ENCODE results near the gene RGL4.

Gene RGL4

GRCh38 chr22:23718371-23719165, 27.8 kb downstream of the RGL4 start:
- Histone ChIP-seq H2AK5ac (ENCODE audit: low read length, severe bottlenecking) (no peak overlapping the region), H3K4me3 (ENCODE audit: insufficient read depth in 1 of 2, low read depth in 1 of 2, low read length in 2 of 2) (no peak overlapping the region), H3K23ac (ENCODE audit: low read length in 2 of 2) (no peak overlapping the region), H3K4ac (ENCODE audit: low read depth in 1 of 2, low read length in 2 of 2) (no peak overlapping the region), H3K4me1 (ENCODE audit: control insufficient read depth, insufficient read depth, low read depth, low read length) (peaks cover 13% of the 10 kb centered on the region), H3K27me3 (ENCODE audit: control insufficient read depth in 1 of 2, insufficient read depth in 1 of 2, low read length in 2 of 2) (no peaks in the 10 kb centered on the region), H3K36me3 (ENCODE audit: control insufficient read depth in 1 of 2, insufficient read depth in 2 of 2, low read depth in 1 of 2, low read length in 2 of 2) (peaks cover 11 to 17% of the 10 kb centered on the region in 2 experiments), H2BK5ac (ENCODE audit: low read depth, low read length, poor library complexity, severe bottlenecking) (no peak overlapping the region), H3K79me1 (replicated peaks; ENCODE audit: low read length, poor library complexity, severe bottlenecking) (peaks cover 15% of the 10 kb centered on the region), H2BK12ac (ENCODE audit: low read length in 2 of 2) (no peak overlapping the region), H2BK15ac (ENCODE audit: low read depth, poor library complexity, severe bottlenecking) (no peak overlapping the region), H2BK120ac (ENCODE audit: low read depth, low read length) (no peak overlapping the region), H3K18ac (ENCODE audit: low read depth in 1 of 2, low read length in 2 of 2) (no peak overlapping the region), H4K91ac (ENCODE audit: low read length) (no peak overlapping the region), H3K14ac (ENCODE audit: low read length in 2 of 2) (no peak overlapping the region), H3K9me3 (ENCODE audit: control insufficient read depth, low read length) (no peaks in the 10 kb centered on the region), H4K8ac (ENCODE audit: low read length) (no peak overlapping the region), H3K27ac (ENCODE audit: low read length, poor library complexity, severe bottlenecking) (no peak overlapping the region), H3K4me2 (ENCODE audit: low read length, poor library complexity, severe bottlenecking) (no peak overlapping the region), H2AFZ (ENCODE audit: low read depth, low read length) (no peak overlapping the region), H3K9ac (ENCODE audit: low read length) (no peak overlapping the region)
- 95% methylated on average over 14 of the region's 17 CpGs for WGBS
- DNase-seq = no peak

GRCh38 chr22:23720855-23721254, 30.0 kb downstream of the RGL4 start:
- Histone ChIP-seq H3K4me3 (ENCODE audit: insufficient read depth in 1 of 2, low read depth in 1 of 2, low read length in 2 of 2) (no peak overlapping the region), H3K18ac (ENCODE audit: low read depth in 1 of 2, low read length in 2 of 2) (no peak overlapping the region), H3K4ac (ENCODE audit: low read depth in 1 of 2, low read length in 2 of 2) (no peak overlapping the region), H2AFZ (ENCODE audit: low read depth, low read length) (no peak overlapping the region), H2BK5ac (ENCODE audit: low read depth, low read length, poor library complexity, severe bottlenecking) (no peak overlapping the region), H3K79me1 (replicated peaks; ENCODE audit: low read length, poor library complexity, severe bottlenecking) (peaks cover 6% of the 10 kb centered on the region), H3K9me3 (ENCODE audit: control insufficient read depth, low read length) (no peaks in the 10 kb centered on the region), H4K8ac (ENCODE audit: low read length) (no peak overlapping the region), H3K27ac (ENCODE audit: low read length, poor library complexity, severe bottlenecking) (no peak overlapping the region), H3K27me3 (ENCODE audit: control insufficient read depth in 1 of 2, insufficient read depth in 1 of 2, low read length in 2 of 2) (no peaks in the 10 kb centered on the region), H3K36me3 (ENCODE audit: control insufficient read depth in 1 of 2, insufficient read depth in 2 of 2, low read depth in 1 of 2, low read length in 2 of 2) (no peaks in the 10 kb centered on the region), H3K9ac (ENCODE audit: low read length) (no peak overlapping the region), H3K23ac (ENCODE audit: low read length in 2 of 2) (no peak overlapping the region), H2BK120ac (ENCODE audit: low read depth, low read length) (no peak overlapping the region), H2AK5ac (ENCODE audit: low read length, severe bottlenecking) (no peak overlapping the region), H3K4me1 (ENCODE audit: control insufficient read depth, insufficient read depth, low read depth, low read length) (peaks cover 8% of the 10 kb centered on the region), H2BK15ac (ENCODE audit: low read depth, poor library complexity, severe bottlenecking) (no peak overlapping the region), H4K91ac (ENCODE audit: low read length) (no peak overlapping the region), H2BK12ac (ENCODE audit: low read length in 2 of 2) (no peak overlapping the region), H3K4me2 (ENCODE audit: low read length, poor library complexity, severe bottlenecking) (no peak overlapping the region), H3K14ac (ENCODE audit: low read length in 2 of 2) (no peak overlapping the region)
- DNase-seq = no peak
- WGBS = 80% methylated on average over 6 of the region's 6 CpGs

DNA sequence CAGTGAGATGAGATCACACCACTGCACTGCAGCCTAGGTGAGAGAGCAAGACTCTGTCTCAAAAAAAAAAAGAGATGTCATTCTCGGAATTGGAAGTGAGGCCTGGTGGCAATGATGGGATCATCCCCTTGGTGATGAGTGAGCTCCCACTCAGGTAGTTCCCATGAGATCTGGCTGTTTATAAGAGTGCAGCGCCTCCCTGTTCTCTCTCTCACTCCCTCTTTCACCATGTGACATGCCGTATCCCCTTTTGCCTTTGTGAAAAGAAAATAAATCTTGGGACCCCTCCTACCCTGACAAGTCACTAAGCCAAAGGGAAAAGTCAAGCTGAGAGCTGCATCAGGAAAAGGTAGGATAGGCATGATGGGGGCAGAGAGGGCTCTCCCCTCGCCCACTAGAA, 31.3 kb downstream of the RGL4 start:
- H2BK120ac ChIP-seq (ENCODE audit: low read depth, low read length) = no peak overlapping the region
- no peak overlapping the region for H2BK5ac ChIP-seq (ENCODE audit: low read depth, low read length, poor library complexity, severe bottlenecking)
- no peak overlapping the region for H2AK5ac ChIP-seq (ENCODE audit: low read length, severe bottlenecking)
- peaks cover 0 to 3% of the 10 kb centered on the region in 2 experiments for H3K27me3 ChIP-seq (ENCODE audit: control insufficient read depth in 1 of 2, insufficient read depth in 1 of 2, low read length in 2 of 2)
- H3K18ac ChIP-seq (ENCODE audit: low read depth in 1 of 2, low read length in 2 of 2) = no peak overlapping the region
- no peaks in the 10 kb centered on the region for H3K79me1 ChIP-seq (replicated peaks; ENCODE audit: low read length, poor library complexity, severe bottlenecking)
- H3K4me3 ChIP-seq (ENCODE audit: insufficient read depth in 1 of 2, low read depth in 1 of 2, low read length in 2 of 2) = no peak overlapping the region
- peaks cover 3% of the 10 kb centered on the region for H3K4me1 ChIP-seq (ENCODE audit: control insufficient read depth, insufficient read depth, low read depth, low read length)
- H3K9ac ChIP-seq (ENCODE audit: low read length) = no peak overlapping the region
- H3K27ac ChIP-seq (ENCODE audit: low read length, poor library complexity, severe bottlenecking) = no peak overlapping the region
- no peak overlapping the region for H2BK15ac ChIP-seq (ENCODE audit: low read depth, poor library complexity, severe bottlenecking)
- no peak overlapping the region for H4K8ac ChIP-seq (ENCODE audit: low read length)
- H3K23ac ChIP-seq (ENCODE audit: low read length in 2 of 2) = no peak overlapping the region
- H3K36me3 ChIP-seq (ENCODE audit: control insufficient read depth in 1 of 2, insufficient read depth in 2 of 2, low read depth in 1 of 2, low read length in 2 of 2) = no peaks in the 10 kb centered on the region
- H3K4ac ChIP-seq (ENCODE audit: low read depth in 1 of 2, low read length in 2 of 2) = no peak overlapping the region
- H3K9me3 ChIP-seq (ENCODE audit: control insufficient read depth, low read length) = no peaks in the 10 kb centered on the region
- H2BK12ac ChIP-seq (ENCODE audit: low read length in 2 of 2) = no peak overlapping the region
- H4K91ac ChIP-seq (ENCODE audit: low read length) = no peak overlapping the region
- no peak overlapping the region for H2AFZ ChIP-seq (ENCODE audit: low read depth, low read length)
- no peak for DNase-seq
- H3K4me2 ChIP-seq (ENCODE audit: low read length, poor library complexity, severe bottlenecking) = no peak overlapping the region
- no peak overlapping the region for H3K14ac ChIP-seq (ENCODE audit: low read length in 2 of 2)
- 95% methylated on average over 3 of the region's 4 CpGs for WGBS

DNA sequence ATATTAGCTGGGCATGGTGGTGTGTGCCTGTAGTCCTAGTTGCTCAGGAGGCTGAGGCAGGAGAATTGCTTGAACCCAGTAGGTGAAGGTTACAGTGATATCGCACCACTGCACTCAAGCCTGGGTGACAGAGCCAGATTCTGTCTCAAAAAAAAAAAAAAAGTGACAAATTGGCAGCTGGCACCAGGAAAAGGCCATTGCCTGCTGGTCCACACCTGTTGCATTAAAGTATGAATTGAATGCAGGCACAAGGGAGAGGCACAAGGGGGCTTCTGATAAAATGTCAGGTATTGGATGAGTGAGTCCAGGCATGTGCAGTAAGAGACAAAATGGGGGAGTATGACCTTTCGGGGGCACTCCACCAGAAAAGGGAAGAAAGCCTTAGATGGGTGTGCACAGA, 31.9 kb downstream of the RGL4 start:
- H3K18ac ChIP-seq (ENCODE audit: low read depth in 1 of 2, low read length in 2 of 2) = no peak overlapping the region
- WGBS = 99% methylated on average over 2 of the region's 2 CpGs
- no peak overlapping the region for H2BK15ac ChIP-seq (ENCODE audit: low read depth, poor library complexity, severe bottlenecking)
- H2BK12ac ChIP-seq (ENCODE audit: low read length in 2 of 2) = no peak overlapping the region
- no peaks in the 10 kb centered on the region for H3K4me1 ChIP-seq (ENCODE audit: control insufficient read depth, insufficient read depth, low read depth, low read length)
- no peak for DNase-seq
- peaks cover 0 to 3% of the 10 kb centered on the region in 2 experiments for H3K27me3 ChIP-seq (ENCODE audit: control insufficient read depth in 1 of 2, insufficient read depth in 1 of 2, low read length in 2 of 2)
- H2AK5ac ChIP-seq (ENCODE audit: low read length, severe bottlenecking) = no peak overlapping the region
- H4K8ac ChIP-seq (ENCODE audit: low read length) = no peak overlapping the region
- H2AFZ ChIP-seq (ENCODE audit: low read depth, low read length) = no peak overlapping the region
- H2BK5ac ChIP-seq (ENCODE audit: low read depth, low read length, poor library complexity, severe bottlenecking) = no peak overlapping the region
- H3K23ac ChIP-seq (ENCODE audit: low read length in 2 of 2) = no peak overlapping the region
- no peak overlapping the region for H3K4ac ChIP-seq (ENCODE audit: low read depth in 1 of 2, low read length in 2 of 2)
- no peak overlapping the region for H3K4me2 ChIP-seq (ENCODE audit: low read length, poor library complexity, severe bottlenecking)
- no peak overlapping the region for H4K91ac ChIP-seq (ENCODE audit: low read length)
- no peak overlapping the region for H3K4me3 ChIP-seq (ENCODE audit: insufficient read depth in 1 of 2, low read depth in 1 of 2, low read length in 2 of 2)
- no peak overlapping the region for H3K27ac ChIP-seq (ENCODE audit: low read length, poor library complexity, severe bottlenecking)
- H3K9ac ChIP-seq (ENCODE audit: low read length) = no peak overlapping the region
- H2BK120ac ChIP-seq (ENCODE audit: low read depth, low read length) = no peak overlapping the region
- H3K14ac ChIP-seq (ENCODE audit: low read length in 2 of 2) = no peak overlapping the region
- no peaks in the 10 kb centered on the region for H3K79me1 ChIP-seq (replicated peaks; ENCODE audit: low read length, poor library complexity, severe bottlenecking)
- H3K36me3 ChIP-seq (ENCODE audit: control insufficient read depth in 1 of 2, insufficient read depth in 2 of 2, low read depth in 1 of 2, low read length in 2 of 2) = no peaks in the 10 kb centered on the region
- H3K9me3 ChIP-seq (ENCODE audit: control insufficient read depth, low read length) = no peaks in the 10 kb centered on the region

Data from mesenchymal stem cell (in vitro differentiated cells and primary cell).